GM12874 (cell line): ENCODE data around the gene GRHPR.

ENCODE experiments used
- TF ChIP-seq, protein P1 (sequence below): IDR thresholded peaks from 2 replicates; pipeline ENCODE4 v1.5.1; 2011; ENCODE audit warnings: low read depth, mild to moderate bottlenecking, control low read depth, low read length, moderate library complexity; ENCODE audit not compliant: insufficient read depth

GRHPR gene

DNA sequence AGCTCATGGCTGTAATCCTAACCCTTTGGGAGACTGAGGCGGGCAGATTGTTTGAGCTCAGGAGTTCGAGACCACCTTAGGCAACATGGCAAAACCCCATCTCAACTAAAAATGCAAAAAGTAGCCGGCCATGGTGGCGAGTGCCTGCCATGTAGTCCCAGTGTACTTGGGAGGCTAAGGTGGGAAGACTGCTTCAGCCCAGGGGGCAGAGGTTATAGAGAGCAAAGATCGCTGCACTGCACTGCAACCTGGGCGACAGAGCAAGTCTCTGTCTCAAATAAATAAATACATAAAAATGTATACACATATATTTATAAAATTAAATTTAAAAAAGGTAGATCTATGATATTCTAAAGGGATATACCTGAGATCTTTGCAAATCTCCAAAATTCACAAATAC is 23.3 kb downstream of the GRHPR start:
- TF ChIP-seq, protein P1, sequence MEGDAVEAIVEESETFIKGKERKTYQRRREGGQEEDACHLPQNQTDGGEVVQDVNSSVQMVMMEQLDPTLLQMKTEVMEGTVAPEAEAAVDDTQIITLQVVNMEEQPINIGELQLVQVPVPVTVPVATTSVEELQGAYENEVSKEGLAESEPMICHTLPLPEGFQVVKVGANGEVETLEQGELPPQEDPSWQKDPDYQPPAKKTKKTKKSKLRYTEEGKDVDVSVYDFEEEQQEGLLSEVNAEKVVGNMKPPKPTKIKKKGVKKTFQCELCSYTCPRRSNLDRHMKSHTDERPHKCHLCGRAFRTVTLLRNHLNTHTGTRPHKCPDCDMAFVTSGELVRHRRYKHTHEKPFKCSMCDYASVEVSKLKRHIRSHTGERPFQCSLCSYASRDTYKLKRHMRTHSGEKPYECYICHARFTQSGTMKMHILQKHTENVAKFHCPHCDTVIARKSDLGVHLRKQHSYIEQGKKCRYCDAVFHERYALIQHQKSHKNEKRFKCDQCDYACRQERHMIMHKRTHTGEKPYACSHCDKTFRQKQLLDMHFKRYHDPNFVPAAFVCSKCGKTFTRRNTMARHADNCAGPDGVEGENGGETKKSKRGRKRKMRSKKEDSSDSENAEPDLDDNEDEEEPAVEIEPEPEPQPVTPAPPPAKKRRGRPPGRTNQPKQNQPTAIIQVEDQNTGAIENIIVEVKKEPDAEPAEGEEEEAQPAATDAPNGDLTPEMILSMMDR, result no peak

DNA sequence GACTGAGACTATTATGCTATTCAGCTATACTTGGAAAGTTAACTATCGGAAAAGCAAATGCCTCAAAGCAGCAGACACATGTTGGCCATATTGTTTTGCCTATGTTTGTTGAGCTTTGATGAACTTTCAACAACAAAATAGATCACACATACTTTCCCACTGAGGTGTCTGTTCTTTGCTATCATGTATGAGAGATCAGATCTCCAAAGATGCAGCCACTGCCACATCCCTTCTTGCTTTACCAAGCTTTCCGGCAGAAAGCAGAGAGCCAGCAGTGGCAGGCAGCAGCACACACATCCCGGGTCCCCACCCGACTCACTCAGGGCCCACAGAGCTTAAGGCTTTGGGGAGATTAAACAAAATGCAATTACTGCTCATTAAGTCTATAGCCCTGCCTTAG is 23.9 kb downstream of the GRHPR start:
- TF ChIP-seq, protein P1, result no peak

DNA sequence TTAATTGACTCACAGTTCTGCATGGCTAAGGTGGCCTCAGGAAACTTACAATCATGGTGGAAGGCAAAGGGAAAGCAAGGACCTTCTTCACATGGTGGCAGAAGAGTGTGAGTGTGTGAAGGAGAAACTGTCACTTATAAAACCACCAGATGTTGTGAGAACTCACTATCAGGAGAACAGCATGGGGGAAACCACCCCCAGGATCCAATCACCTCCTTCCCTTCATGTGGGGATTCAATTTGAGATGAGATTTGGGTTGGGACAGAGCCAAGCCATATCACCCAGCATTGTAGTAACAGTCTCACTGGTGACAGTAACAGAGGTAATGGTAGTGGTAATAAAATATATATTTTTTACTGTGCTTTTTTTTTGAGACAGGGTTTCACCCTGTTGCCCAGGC is 24.6 kb downstream of the GRHPR start:
- TF ChIP-seq, protein P1, result no peak

DNA sequence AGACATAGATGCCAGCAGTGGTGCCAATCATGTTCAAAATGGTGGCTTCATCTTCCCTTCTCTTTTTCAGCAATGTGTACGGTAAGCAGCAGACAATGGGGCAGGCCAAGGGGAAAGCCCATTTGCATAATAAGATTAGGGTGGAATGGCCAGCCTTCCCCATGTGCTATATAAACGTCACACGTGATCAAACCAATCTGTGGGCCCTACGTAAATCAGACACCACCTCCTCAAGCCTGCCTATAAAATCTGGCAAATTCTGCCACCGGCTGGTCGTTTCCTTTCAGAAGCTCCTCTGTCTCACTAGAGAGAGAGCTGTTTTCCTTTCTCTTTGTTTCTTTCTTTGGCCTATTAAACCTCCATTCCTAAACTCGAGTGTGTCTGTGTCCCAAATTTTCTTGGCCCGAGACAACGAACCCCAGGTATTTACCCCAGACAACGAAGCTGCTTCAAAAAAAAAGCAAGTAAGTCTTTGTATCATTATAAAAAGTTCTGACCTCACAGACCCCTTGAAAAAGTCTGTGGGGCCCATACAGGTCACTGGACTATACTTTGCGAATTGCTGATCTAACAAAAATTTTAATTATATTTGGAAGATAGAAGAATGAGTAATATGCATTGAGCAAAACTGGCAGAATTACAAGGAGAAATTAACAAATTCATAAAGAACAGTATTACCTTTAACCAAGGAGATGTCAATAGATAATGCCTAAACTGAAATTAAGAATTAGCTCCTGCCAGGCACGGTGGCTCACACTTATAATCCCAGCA is 27.6 kb downstream of the GRHPR start:
- TF ChIP-seq, protein P1, result no peak

DNA sequence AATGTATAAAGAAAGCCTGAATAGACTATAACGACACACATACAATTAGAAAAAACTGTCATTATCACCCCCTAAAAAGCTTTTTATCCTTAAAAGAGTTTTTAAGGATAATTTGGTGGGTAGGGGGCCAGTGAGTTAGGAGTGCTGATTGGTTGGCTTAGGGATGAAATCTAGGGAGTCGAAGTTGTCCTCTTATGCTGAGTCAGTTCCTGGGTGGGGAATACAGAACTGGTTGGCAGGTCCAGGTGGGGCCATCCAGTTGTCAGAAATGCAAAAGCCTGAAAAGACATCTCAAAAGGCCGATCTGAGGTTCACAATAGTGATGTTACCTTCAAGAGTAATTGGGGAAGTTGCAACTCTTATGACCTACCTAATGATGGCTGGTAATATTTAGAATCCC is 29.1 kb downstream of the GRHPR start:
- TF ChIP-seq, protein P1, result no peak

DNA sequence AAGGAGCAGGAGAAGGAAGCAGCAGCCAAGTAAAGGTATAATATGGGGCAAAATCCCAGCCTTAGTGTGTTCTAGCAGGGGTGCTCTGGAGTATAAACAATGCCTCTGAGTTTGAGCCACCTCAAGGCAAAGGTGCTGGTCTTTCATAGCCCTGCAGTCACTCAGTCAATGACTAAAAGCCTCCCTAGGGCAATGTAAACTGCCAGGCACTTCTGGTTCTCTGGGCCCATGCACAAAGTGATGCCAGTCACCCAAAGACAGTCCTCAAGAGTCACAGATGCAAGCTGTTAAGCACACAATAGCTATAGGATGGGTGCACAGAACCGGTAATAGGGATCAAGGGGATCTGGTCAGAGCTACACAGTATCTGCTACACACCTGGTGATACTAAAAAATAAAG is 30.1 kb downstream of the GRHPR start:
- TF ChIP-seq, protein P1, result no peak

DNA sequence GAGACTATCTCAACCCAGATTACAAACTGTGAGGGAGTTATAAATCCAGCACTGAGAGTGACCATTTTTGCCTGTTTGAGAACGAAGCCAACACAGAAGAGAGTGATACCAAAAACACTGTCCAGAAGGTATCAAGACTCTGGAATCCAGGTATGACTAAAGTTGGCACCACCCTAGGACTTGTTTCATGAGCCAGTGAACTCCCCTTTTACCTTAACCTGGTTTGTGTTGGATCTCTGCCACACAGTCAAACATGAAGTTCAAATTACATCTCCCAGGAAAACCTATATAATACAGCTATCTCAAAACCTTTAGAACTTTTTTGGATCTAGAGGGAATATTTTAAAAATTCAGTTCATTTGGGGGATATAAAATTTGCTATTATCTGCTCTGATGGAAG is 31.3 kb downstream of the GRHPR start:
- TF ChIP-seq, protein P1, result no peak

DNA sequence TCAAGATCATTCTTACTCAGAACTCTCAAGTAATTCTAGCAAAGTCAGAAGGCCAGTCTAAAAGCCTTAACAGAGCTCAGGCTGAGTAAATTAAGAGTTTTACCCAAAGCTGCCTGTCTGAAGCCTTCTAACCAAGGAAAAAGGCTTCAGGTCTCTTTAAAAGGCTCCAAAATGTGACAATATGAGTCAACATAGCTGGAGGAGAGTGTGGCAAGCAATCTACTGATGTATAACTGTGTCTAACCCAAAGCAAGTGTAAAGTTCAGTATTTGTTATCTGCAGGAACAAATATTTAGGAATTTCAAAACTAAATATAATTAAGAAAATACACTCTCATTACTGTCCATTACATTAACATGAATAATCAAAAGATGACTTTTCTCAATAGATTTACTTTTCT is 31.7 kb downstream of the GRHPR start:
- TF ChIP-seq, protein P1, result no peak
